Stimulated activated CD4-positive, alpha-beta T cell treated with anti-CD3 and anti-CD28 coated beads, Interleukin-4, amount 100 ng/mL, for 4 hours (primary cell): ENCODE results near the gene INSYN1.

ENCODE experiments used
- DNase-seq, 2 experiments: peaks; one replicate each; pipeline ENCODE4 v3.0.0-alpha.2; 2020

The INSYN1 gene

DNA sequence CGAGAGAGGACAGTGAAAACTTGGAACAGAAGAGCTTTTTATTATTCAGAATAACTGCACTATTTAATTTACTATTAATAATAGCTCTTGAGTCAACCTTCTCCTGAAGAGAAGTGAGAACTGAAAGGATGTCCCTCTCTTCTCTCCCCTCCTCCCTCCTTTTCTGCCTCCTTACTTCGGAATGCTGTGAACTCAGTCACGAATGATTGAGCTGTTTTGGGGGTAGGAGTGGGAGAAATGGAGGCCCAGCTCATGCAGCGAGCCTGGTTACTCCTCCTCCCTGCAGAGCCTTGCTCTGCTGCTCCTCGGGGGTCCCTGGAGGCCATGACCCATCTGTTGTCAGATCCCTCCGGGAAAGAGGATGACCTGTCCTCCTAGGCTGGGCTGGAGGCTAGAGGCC, 20.3 kb upstream of the INSYN1 start:
- DNase-seq, result no peak

DNA sequence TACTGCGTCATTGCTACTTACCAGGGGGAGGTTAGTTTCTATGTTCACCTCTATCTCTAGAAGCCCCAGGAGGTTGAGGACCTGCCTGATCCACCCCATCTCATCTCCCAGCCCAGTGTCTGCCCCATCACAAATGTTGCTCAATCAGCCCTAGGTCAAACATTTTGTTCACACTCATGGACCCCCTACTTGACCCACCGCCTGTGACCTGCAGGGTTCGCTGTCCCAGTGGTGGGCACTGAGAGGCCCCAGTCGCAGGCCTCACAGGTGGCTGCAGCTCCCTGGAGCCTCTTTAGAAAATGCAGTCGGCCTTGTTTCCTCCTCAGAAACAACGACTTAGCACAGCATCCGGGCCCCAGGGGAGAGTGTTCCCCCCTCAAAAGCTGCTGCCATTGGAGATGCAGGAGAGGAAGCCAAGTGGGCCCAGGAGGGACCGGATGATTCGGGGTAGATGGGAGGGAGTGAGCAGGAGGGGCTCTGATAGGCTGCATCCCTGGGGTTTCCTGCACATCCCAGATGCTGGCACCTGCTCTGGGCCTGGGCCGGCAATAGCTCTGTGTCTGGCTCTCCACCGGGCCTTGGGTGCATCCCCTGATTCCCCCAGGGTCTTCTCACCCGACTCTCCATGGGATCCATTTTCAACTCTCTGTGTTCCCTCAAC, 18.4 kb upstream of the INSYN1 start:
- no peak for DNase-seq

DNA sequence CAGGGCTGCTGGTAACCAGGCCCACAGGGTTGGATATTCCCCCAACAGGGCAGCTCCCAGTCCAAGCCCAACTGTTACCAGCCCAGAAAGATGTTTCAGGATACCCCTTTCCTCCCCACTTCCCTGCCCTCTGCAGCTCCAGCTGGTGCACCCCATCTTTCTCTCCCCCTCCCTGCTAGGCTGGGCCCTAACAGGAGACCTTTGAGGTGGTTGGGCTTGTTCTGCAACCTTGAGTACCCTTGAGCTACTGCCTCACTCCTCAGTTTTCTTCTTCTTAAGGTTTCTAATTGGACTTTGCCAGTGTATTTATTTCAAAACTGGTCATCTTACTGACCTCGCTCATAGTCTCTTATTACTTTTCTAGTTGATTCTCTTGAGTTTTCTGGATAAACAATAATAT, 16.9 kb upstream of the INSYN1 start:
- DNase-seq, result no peak

DNA sequence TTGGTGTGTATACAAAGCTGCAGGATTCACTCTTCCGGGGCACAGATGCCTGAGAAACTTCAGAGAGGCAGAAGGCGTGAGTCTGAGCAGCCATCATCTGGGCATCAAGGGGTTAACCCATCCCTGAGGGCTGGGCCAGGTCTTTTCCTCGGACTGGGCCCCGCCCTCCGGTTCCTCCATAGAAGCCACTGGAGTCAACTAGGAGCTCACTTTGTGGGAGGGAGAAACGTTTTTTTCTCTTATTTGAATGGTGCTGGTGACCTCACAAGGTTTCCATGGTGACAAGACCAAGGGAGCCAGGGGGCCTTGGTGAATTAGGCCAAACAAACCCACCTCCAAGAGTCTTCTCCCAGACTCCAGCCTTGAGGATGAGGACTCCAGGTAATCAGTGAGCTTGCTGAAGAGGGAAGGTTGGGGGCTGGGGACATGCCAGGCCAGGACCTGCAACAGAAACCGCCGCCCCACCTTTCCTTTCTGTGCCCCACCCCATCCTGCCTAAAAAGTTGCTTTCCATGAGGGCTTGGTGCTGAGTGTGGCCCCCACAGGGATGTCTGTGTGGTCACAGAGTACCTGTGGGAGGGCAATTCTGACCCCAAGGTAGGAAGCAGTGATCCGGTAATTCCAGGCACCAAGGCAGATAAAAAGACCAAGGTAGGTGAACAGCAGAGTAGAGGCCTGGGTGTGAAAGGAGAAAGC, 14.8 kb upstream of the INSYN1 start:
- no peak for DNase-seq

DNA sequence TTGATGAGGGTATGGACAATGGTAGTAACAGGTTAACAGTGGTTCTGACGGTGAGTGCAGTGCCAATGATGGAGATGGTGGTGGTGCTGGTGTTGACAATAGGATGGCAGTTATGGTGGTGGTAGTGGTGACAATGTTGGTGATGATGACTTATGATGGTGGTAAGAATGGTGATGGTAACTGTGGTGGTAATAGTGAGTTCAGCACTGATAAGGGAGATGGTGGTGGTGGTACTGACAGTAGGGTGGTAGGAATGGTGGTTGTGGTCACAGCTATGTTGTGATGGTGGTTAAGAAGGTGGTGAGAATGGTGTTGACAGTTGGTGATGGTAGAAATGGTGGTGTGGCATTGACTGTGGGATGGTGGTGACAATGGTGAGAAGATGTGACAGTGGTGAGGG, 13.4 kb upstream of the INSYN1 start:
- DNase-seq, result no peak

DNA sequence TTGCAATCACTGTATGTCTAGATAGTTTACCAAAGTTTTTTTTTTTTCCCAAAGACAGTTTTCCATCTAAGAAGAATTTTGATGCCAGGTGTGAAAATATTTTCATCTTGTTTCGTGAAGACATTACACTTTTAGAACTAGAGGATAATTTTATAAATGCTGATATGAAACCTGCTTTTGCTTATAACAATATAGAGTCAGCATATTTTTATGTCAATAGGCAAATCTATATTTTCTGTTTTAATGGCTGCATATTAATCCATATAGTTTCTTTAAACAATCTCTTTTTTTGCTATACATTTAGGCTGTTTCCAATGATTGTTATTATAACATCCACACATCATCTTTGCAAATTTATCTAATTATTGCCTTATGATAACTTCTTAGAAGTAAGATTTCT, 12.6 kb upstream of the INSYN1 start:
- no peak for DNase-seq

DNA sequence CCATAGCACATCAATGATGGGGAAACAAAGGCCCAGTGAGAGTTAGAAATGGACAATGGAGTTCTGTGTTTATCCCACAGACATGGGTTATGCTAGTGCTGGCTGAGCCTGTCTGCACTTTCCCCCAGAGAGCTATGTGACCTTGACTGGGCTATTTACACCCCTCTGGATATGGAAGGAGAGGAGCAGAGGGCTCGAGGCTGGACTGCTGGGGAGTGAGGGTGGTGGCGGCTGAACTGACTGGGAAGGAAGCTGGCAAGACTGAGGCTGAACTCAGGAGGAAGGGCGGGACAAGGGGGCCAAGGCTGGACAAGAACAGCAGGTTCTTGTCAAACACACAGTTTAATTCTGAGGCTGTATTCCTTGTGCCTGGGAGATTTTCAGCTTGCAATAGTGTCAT, 10.8 kb upstream of the INSYN1 start:
- no peak for DNase-seq

GRCh38 chr15:73760330-73761329, 7.5 kb upstream of the INSYN1 start:
- DNase-seq, result no peak

DNA sequence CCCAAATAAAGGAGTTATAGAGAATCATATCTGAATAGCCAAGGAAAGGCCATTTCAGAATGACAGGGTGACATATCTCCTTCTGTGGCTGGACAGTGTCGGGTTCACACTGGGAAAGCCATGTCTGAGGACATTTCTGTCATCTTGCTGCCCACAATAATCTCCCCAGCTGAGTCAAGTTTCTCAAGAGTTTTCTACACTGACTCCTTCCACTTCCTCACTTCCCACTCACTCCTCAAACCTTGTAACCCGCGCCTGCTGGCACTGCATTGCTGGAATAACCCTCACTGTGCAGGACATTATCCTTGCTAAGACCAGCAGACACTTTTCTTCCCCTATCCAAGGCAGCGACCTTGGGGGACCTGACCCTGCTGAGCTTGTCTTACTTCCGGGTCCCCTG, 5.3 kb upstream of the INSYN1 start:
- DNase-seq, result no peak

DNA sequence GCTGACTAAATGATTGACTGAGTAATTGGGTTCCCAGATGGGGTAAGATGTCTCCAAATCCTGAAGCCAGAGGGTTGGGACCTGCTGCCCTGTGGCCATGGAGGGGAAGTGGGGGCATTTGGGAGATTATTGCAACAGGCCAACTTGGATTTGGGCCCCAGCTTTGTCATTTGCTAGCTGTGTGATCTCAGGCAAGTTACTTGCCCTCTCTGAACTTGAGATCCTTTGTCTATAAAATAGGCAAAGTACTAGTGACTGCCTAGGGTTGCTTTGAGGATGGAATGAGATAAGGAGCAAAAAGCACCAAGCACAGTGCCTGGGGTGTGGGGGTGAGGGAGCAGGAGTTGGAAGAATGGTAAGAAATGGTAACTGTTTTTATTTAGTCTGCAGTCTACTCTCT, 4.4 kb upstream of the INSYN1 start:
- no peak for DNase-seq

DNA sequence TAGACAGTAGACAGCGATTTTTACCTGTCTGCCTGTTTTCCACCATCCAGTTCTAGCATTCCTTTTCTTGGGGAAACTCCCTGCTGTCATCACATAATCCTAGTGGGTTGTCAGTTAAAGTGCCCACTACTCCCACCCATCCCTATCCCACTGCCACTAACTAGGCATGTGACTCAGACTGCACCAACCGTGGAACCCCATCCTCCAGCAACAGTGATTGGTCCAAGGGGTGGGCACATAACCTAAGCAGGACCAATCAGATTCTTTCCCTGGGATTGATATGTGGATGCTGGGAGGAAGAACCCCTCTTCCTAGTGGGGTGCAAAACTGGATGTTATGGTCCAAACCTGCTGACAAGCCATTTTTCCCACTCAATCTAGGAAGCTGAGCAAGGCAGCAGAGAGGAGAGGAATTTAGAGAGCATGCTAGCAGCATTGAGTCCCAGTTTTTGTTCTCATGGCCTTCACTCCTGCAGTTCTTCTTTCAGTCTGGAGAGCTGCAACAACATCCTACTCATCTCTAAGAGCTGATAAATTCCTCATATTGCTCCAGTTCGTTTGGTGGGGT, 3.9 kb upstream of the INSYN1 start:
- no peak for DNase-seq

DNA sequence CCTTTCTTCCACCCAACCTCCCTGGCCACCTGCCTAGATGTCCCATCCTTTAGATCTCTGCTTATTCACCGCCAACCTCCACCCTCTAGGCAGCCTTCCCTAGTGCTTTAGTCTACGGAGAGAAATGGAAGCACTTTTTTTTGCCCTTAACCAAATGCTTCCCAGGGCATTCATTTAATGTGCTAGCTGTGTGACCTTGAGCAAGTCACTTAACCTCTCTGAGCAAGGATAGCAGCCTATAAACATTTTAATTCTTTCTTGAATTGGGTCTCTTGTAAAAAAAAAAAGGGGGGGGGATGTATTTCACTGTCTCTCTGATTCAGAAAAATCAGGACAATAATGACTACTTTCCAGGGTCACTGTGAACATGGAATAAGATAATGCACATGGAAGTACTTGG, 3.2 kb upstream of the INSYN1 start:
- DNase-seq, result no peak

- no peak for DNase-seq
These were observed 2.8 kb upstream of the INSYN1 start for GRCh38 chr15:73755946-73756345.

DNA sequence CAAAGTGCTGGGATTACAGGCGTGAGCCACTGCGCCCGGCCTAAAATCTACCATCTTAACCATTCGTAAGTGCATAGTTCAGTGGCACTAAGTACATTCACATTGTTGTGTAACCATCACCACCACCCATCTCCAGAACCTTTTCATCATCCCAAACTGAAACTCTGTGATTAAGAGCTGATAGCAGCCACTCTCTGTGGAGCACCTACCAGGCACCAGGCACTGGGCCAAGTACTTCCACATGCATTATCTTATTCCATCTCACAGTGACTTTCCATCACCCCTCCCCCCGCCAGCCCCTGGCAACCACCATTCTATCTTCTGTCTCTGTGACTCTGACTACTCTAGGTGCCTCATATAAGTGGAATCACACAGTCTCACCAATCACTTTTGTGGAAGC, 2.3 kb upstream of the INSYN1 start:
- no peak for DNase-seq

- DNase-seq, result no peak
These were observed 1.3 kb upstream of the INSYN1 start for GRCh38 chr15:73754461-73754860.

DNA sequence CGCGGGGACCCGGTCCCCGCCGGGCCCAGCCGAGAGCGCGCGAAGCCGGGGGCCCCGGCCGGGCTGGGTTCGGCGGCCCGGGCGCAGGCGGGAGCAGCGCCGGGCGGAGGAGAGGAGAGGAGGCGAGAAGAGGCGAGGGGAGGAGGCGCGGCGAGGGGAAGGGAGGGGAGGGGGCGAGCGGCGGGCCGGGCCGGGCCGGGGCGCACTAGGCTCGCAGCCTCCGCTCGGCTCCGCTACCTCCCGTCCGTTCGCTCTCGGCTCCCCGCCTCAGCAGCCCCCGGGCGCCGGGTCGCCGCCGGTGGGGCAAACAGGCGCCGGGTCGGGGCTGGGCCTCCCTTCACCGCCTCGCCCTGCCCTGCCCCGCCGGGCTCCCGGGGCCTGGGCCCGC, 351 bp downstream of the INSYN1 start:
- no peak for DNase-seq

DNA sequence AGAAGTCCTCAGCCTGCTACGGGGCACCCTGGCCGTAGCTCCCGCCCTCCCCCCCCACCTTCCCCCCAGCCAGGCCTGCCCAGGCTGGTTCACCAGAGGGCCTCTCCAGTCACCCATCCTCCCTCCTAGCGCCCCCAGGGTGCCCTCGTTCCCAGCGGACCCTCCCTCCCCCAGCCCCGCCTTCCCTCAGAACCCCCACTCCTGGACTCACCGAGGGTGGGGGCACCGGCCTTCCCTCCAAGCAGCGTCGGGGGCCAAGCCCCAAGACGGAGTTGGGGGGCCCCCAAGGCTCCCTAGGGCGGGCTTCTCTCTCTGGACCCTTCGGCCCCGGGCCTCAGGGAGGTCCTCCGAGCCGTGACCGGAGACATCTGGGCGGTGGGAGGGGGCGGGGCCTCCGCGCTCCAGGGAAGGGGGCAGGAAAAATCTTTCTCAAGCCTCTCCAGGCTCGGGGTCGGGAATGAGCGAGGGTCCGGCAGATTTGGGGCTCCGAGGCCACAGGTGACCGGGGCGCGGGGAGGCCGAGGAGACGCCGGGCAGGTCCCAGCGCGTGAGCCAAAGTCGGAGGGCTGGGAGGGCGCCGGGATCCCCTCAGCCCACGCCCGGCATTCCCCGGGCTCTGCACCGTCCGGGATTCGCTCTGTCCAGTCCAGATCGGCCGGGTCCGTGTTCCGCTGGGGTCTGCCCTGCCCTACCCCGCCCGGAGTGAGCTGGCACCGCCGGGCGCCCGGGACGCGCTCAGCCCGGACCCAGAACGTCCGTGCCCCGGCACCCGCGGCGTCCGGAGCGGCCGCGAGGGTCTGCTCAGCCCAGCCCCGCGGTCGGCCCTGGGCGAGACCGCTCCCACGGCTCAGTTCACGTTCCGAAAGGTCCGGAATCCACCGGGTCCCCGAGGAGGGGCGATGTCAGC, 999 bp downstream of the INSYN1 start:
- no peak for DNase-seq

- no peak for DNase-seq
These were observed 1.6 kb downstream of the INSYN1 start for GRCh38 chr15:73751511-73751898.

DNA sequence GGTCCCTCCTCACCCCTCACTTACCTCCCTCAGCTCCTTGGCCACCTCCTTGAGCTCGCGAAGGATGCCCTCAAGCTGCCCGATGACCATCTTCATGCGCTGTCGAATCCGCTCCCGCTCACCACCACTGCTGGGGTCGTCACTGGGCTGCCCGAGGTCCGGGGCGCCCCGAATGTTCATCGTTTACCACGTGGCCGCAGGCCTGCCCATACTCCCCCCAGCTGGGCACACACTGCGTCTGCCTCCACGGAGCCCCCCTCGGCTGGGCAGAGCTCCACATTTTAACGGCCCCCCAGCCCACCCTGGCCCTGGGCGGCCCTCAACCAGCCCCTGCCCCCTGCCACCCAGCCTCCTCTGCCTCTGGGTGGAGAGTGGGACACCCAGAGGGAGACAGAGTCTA, 2.2 kb downstream of the INSYN1 start:
- no peak for DNase-seq

DNA sequence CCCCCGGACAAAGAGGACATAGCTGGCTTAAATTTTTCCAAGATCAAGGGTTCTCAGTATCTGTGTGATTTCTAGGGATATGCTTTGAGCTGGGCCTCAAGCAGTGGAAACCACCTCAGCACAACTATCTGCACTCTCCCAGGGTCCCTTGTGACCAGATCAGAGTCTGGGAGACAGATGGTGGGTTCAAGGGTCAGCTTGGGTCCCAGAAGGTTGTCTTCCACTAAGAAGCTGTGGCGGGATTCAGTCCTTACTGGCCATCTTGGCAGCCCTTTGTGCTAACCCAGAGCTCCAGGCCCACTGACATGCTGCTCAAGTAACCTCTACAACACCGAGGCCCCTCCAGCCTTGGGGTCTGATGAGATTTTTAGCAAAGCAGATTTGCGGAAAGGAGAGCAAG, 2.7 kb downstream of the INSYN1 start:
- no peak for DNase-seq

DNA sequence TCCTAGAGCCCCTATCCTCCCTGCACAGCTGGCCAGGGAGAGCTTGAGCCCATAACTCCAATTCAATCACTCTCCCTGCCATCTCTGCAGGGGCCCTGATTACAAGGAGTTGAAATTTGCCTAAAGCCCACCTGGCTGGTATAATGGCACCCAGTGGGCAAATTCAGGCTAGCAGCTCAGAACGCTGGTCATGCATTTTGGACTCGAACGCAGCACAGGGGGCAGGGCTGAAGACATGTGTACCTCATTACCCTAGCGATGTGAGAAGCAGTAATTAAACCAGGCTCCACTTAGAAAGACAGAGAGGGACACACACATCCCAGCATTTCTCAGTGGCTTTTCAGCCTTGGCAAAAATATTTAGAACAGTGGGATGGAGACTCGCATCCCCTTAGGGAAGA, 3.2 kb downstream of the INSYN1 start:
- no peak for DNase-seq

DNA sequence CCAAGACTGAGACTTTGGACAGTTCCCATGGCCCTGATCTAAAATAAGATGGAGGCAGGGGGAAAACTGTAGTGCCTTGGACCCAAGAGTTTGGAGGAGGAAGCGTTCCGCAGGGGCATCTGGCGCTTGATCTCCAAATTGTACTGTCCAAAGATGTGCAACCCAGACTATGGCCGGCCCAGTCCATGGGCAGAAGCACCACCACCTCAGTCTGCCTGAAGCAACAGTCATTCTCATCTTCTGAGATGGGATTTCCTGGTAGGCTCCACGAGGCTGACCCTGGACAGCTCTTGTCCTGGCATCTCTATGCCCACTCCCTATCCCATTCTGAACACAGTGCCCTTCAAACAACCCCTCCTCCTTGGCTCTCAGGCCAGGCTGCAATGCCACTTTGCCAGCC, 3.6 kb downstream of the INSYN1 start:
- no peak for DNase-seq
